OCI-LY7 (cell line): ENCODE data around the gene CEP295NL. TPM values are rescaled to one million over a fixed set of nuclear protein-coding genes. Genes with fewer than 3 reads are reported as not detected.

Source experiments
- BruUV-seq: library from RNA; stranded (reverse); fragments of 400-500 nt; replicated peaks from 2 replicates; lab custom pipeline; 2021; lab: Mats Ljungman, UMichigan
- CTCF ChIA-PET: fragments of 300-600 bp; sonication (Branson Sonifier 250); formaldehyde crosslinking; loops from one replicate; lab custom pipeline; 2022; ENCODE audit warnings: antibody characterized with exemption; ENCODE audit not compliant: unreplicated experiment; lab: Charles Lee
- POLR2A ChIA-PET: fragments of 300-600 bp; sonication (Branson Sonifier 250); formaldehyde crosslinking; loops from one replicate; lab custom pipeline; 2022; ENCODE audit warnings: antibody characterized with exemption; lab: Charles Lee
- DNase-seq: peaks from one replicate; pipeline ENCODE4 v3.0.0-alpha.2; 2015; ENCODE audit warnings: low spot score
- H2AFZ ChIP-seq: fragments of 200-600 bp; sonication (generic), shearing (Covaris generic); 2 replicates; pipeline ENCODE4 v1.6.1; 2014; ENCODE audit warnings: mild to moderate bottlenecking, antibody characterized with exemption, low read length, moderate library complexity
- H3K27ac ChIP-seq: fragments of 200-600 bp; sonication (generic); 2 replicates; pipeline ENCODE4 v1.5.1; 2014; ENCODE audit warnings: mixed run types, low read depth, mild to moderate bottlenecking, moderate library complexity, low read length, inconsistent platforms; ENCODE audit not compliant: poor library complexity, severe bottlenecking
- H3K36me3 ChIP-seq: fragments of 200-600 bp; sonication (generic); 2 replicates; pipeline ENCODE4 v1.6.1; 2014; ENCODE audit warnings: mild to moderate bottlenecking, antibody characterized with exemption, low read length, moderate library complexity, mixed read lengths; ENCODE audit not compliant: insufficient read depth
- H3K4me1 ChIP-seq: fragments of 200-600 bp; sonication (generic); 2 replicates; pipeline ENCODE4 v1.5.1; 2014; ENCODE audit warnings: mild to moderate bottlenecking, low read length; ENCODE audit not compliant: insufficient read depth, poor library complexity, severe bottlenecking
- H3K4me2 ChIP-seq: fragments of 200-600 bp; sonication (generic); 2 replicates; pipeline ENCODE4 v1.6.1; 2014; ENCODE audit warnings: mild to moderate bottlenecking, low read length
- H3K4me3 ChIP-seq: fragments of 200-600 bp; sonication (generic); 2 replicates; pipeline ENCODE4 v1.5.1; 2014; ENCODE audit warnings: mild to moderate bottlenecking, low read depth, low read length; ENCODE audit not compliant: poor library complexity, severe bottlenecking
- H3K79me2 ChIP-seq: fragments of 200-600 bp; sonication (generic); 2 replicates; pipeline ENCODE4 v1.6.1; 2016; ENCODE audit warnings: low read depth, mild to moderate bottlenecking, low read length, moderate library complexity, mixed read lengths; ENCODE audit not compliant: insufficient read depth
- H3K9me2 ChIP-seq: fragments of 200-600 bp; sonication (generic); 2 replicates; pipeline ENCODE4 v1.6.1; 2016; ENCODE audit warnings: mild to moderate bottlenecking, low read length, mixed read lengths; ENCODE audit not compliant: insufficient read depth
- H3K9me3 ChIP-seq: fragments of 200-600 bp; sonication (generic); 2 replicates; pipeline ENCODE4 v1.6.1; 2014; ENCODE audit warnings: mild to moderate bottlenecking, mixed run types, low read length, mixed read lengths
- H4K20me1 ChIP-seq: fragments of 200-600 bp; sonication (generic); 2 replicates; pipeline ENCODE4 v1.6.1; 2014; ENCODE audit warnings: mild to moderate bottlenecking, antibody characterized with exemption, low read length, moderate library complexity, mixed read lengths; ENCODE audit not compliant: insufficient read depth
- EZH2phosphoT487 ChIP-seq: fragments of 200-600 bp; sonication (generic); IDR thresholded peaks from 2 replicates; pipeline ENCODE4 v1.6.1; 2018; ENCODE audit warnings: low read depth, borderline replicate concordance, mild to moderate bottlenecking, mixed run types, antibody characterized with exemption, low read length, moderate library complexity, mixed read lengths
- intact Hi-C: fragments of 100-400 bp; cut with micrococcal nuclease; formaldehyde crosslinking; loops from one replicate; pipeline ENCODE4 v1.10.0; 2022; ENCODE audit not compliant: unreplicated experiment
- total RNA-seq, 2 experiments: library from RNA; depleted of rRNA in 1 of 2; stranded (reverse); fragments of >200 nt in 1 of 2; shearing (Covaris generic) in 1 of 2; gene quantifications; 2 replicates each; pipeline ENCODE4 v1.2.3, GENCODE V29; 2014 to 2022
- TF ChIP-seq, protein P1 (sequence below): fragments of 200-600 bp; sonication (generic); conservative IDR thresholded peaks from 2 replicates; pipeline ENCODE4 v1.5.1; 2014; ENCODE audit warnings: mild to moderate bottlenecking, antibody characterized with exemption, low read length, moderate library complexity, mixed read lengths

Gene CEP295NL
- total RNA-seq, 2 experiments from 2014 or later, result not detected

DNA sequence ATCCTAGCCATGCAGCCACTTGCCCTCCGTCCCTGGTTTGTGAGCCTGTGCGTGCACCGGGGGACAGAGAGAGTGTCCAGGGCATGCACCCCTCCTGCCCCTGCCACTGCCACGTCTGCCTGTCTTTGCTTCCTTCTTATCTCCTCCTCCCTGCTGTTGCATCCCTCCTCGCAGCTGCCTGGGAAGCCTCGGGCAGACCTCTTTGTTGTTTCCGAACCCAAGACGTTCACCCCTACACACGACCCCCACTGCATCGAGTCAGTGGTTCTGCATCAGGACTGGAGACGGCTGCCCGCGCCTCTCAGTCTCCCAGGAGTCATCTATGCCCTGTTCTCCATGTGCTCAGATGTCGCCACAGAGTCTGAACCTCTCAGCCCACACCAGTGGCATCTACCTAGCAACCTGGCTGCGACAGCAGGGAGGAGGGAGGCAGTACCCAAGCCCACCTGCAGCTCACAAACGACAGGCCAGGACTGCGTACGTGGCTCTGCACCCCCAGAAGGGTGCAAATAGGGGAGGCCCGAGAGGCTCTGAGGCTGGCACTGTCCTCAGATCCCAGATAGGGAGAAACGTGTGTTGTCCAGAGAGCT lies 17.0 kb upstream of the CEP295NL start:
- intact Hi-C loops, result no loop called here
- Histone ChIP-seq H3K4me1 (peaks cover 9% of the 10 kb centered on the region), H3K9me2 (no peaks in the 10 kb centered on the region), H2AFZ (no peak overlapping the region), H3K4me3 (no peak overlapping the region), H3K79me2 (no peaks in the 10 kb centered on the region), H3K36me3 (no peaks in the 10 kb centered on the region), H4K20me1 (no peaks in the 10 kb centered on the region), H3K27ac (no peak overlapping the region), H3K4me2 (no peak overlapping the region), H3K9me3 (no peaks in the 10 kb centered on the region)
- CTCF ChIA-PET, result no interaction called here
- TF ChIP-seq EZH2phosphoT487, result no peak
- TF ChIP-seq, protein P1, sequence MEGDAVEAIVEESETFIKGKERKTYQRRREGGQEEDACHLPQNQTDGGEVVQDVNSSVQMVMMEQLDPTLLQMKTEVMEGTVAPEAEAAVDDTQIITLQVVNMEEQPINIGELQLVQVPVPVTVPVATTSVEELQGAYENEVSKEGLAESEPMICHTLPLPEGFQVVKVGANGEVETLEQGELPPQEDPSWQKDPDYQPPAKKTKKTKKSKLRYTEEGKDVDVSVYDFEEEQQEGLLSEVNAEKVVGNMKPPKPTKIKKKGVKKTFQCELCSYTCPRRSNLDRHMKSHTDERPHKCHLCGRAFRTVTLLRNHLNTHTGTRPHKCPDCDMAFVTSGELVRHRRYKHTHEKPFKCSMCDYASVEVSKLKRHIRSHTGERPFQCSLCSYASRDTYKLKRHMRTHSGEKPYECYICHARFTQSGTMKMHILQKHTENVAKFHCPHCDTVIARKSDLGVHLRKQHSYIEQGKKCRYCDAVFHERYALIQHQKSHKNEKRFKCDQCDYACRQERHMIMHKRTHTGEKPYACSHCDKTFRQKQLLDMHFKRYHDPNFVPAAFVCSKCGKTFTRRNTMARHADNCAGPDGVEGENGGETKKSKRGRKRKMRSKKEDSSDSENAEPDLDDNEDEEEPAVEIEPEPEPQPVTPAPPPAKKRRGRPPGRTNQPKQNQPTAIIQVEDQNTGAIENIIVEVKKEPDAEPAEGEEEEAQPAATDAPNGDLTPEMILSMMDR, result no peak
- no peak for DNase-seq
- POLR2A ChIA-PET, result no interaction called here
- no TSS peak for BruUV-seq

DNA sequence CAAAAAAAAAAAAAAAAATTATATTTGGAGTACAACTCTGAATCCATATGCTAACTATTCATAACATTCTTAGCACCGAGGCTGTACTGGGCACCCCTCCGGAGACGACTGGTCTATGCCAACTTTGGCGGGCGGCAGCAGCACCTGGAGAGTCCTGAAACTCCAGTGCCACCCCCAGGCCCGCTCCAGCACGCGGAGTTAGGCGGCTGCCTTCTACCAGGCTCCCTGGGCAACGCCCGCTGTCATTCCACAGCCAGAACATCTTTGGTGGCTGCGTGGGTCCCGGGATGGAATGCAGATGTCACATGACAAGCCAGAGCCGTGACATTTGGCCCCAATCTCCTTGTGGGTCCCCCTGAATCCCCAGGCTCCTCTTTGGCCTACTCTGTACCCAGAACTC lies 16.0 kb upstream of the CEP295NL start:
- Histone ChIP-seq H3K4me1 (peaks cover 7% of the 10 kb centered on the region), H3K9me3 (no peaks in the 10 kb centered on the region), H4K20me1 (no peaks in the 10 kb centered on the region), H3K4me2 (no peak overlapping the region), H3K36me3 (no peaks in the 10 kb centered on the region), H3K4me3 (no peak overlapping the region), H3K79me2 (no peaks in the 10 kb centered on the region), H3K27ac (no peak overlapping the region), H3K9me2 (no peaks in the 10 kb centered on the region), H2AFZ (no peak overlapping the region)
- intact Hi-C loops, result no loop called here
- ChIA-PET CTCF (no interaction called here), POLR2A (no interaction called here)
- no TSS peak for BruUV-seq
- TF ChIP-seq, protein P1, result no peak
- TF ChIP-seq EZH2phosphoT487, result no peak
- no peak for DNase-seq

GRCh38 chr17:78917451-78918275 lies 14.7 kb upstream of the CEP295NL start:
- H3K4me3 ChIP-seq, result no peak overlapping the region
- no peaks in the 10 kb centered on the region for H4K20me1 ChIP-seq

More at GRCh38 chr17:78917451-78918275, 14.7 kb upstream of the CEP295NL start:
- POLR2A ChIA-PET, result no interaction called here
- no peak for TF ChIP-seq EZH2phosphoT487
- TF ChIP-seq, protein P1, result no peak
- intact Hi-C loops, result no loop called here
- Histone ChIP-seq H3K4me1 (no peaks in the 10 kb centered on the region), H3K9me3 (no peaks in the 10 kb centered on the region), H3K27ac (no peak overlapping the region), H3K9me2 (no peaks in the 10 kb centered on the region), H3K79me2 (no peaks in the 10 kb centered on the region), H3K36me3 (no peaks in the 10 kb centered on the region), H2AFZ (no peak overlapping the region), H3K4me2 (no peak overlapping the region)
- no TSS peak for BruUV-seq
- DNase-seq, result no peak
- CTCF ChIA-PET, result no interaction called here
